HG03460 (cell line): ENCODE measurements around the gene PRDM11.
A peak's percentile ranks its signal among the peaks of the same experiment; 100 is the strongest.
"Not testable (repeated sequence)": the region's sequence is repeated elsewhere in the genome, so short reads cannot be mapped to it uniquely, and the experiment has no call there.

Experiments
- ATAC-seq: cut with Tn5 transposase; IDR thresholded peaks from one replicate; pipeline ENCODE4 v1.9.1; 2021; ENCODE audit not compliant: unreplicated experiment

Gene PRDM11

GRCh38 chr11:45146072-45147016 lies at the start of gene PRDM11:
PRDM11 (plus strand) TSS chr11:45146639; CDS start chr11:45181767, 35,128 bp downstream.
- ATAC-seq = peak; percentile 31

- no peak for ATAC-seq
These were observed 48.5 kb upstream of the PRDM11 start for GRCh38 chr11:45097721-45098493.

- ATAC-seq = no peak
These were observed 47.5 kb upstream of the PRDM11 start for GRCh38 chr11:45098929-45099328.

- no peak for ATAC-seq
These were observed 46.1 kb upstream of the PRDM11 start for GRCh38 chr11:45100339-45100738.

GRCh38 chr11:45102361-45102809 lies 44.1 kb upstream of the PRDM11 start:
- peak; percentile 12 for ATAC-seq

GRCh38 chr11:45102810-45103621 lies 43.4 kb upstream of the PRDM11 start:
- ATAC-seq = peak; percentile 91

GRCh38 chr11:45104006-45104789 lies 42.2 kb upstream of the PRDM11 start:
- no peak for ATAC-seq

GRCh38 chr11:45104790-45105084 lies 41.7 kb upstream of the PRDM11 start:
- ATAC-seq = no peak

- no peak for ATAC-seq
These were observed 41.0 kb upstream of the PRDM11 start for GRCh38 chr11:45105233-45105983.

- no peak for ATAC-seq
These were observed 40.5 kb upstream of the PRDM11 start for GRCh38 chr11:45105984-45106375.

GRCh38 chr11:45106440-45106839 lies 40.0 kb upstream of the PRDM11 start:
- ATAC-seq = no peak

GRCh38 chr11:45107029-45107428 lies 39.4 kb upstream of the PRDM11 start:
- no peak for ATAC-seq

GRCh38 chr11:45108070-45109064 lies 38.1 kb upstream of the PRDM11 start:
- no peak for ATAC-seq

- no peak for ATAC-seq
These were observed 37.0 kb upstream of the PRDM11 start for GRCh38 chr11:45109400-45109799.

GRCh38 chr11:45110562-45110961 lies 35.9 kb upstream of the PRDM11 start:
- no peak for ATAC-seq

- no peak for ATAC-seq
These were observed 32.6 kb upstream of the PRDM11 start for GRCh38 chr11:45113807-45114206.

GRCh38 chr11:45127836-45128235 lies 18.6 kb upstream of the PRDM11 start:
- not testable (repeated sequence) for ATAC-seq

GRCh38 chr11:45133878-45134277 lies 12.6 kb upstream of the PRDM11 start:
- ATAC-seq = no peak
